HG03097 (cell line): ENCODE data around the gene CIAO2B.
"Not testable (repeated sequence)": the region's sequence is repeated elsewhere in the genome, so short reads cannot be mapped to it uniquely, and the experiment has no call there.

Source experiments
- ATAC-seq: cut with Tn5 transposase; IDR thresholded peaks from one replicate; pipeline ENCODE4 v1.9.1; 2021; ENCODE audit not compliant: unreplicated experiment, low FRiP score

CIAO2B gene

GRCh38 chr16:66939366-66939765, 5.2 kb upstream of the CIAO2B start:
- ATAC-seq, result no peak

GRCh38 chr16:66937725-66938337, 3.6 kb upstream of the CIAO2B start:
- no peak for ATAC-seq

- ATAC-seq, result no peak
Measured at GRCh38 chr16:66936889-66937554, 2.8 kb upstream of the CIAO2B start.

- ATAC-seq, result no peak
Measured at GRCh38 chr16:66936462-66936861, 2.3 kb upstream of the CIAO2B start.

GRCh38 chr16:66935314-66936011, 1.3 kb upstream of the CIAO2B start, which contains the start of gene CES2:
Gene CES2, plus strand, starts transcription at chr16:66935516. Its CDS starts 120 bp downstream, at chr16:66935636.
- no peak for ATAC-seq

- not testable (repeated sequence) for ATAC-seq
Measured at GRCh38 chr16:66934839-66935313, 674 bp upstream of the CIAO2B start.

- ATAC-seq, result no peak
Measured at GRCh38 chr16:66933776-66934137, 445 bp downstream of the CIAO2B start.

- ATAC-seq, result no peak
Measured at GRCh38 chr16:66932076-66932475, 2.1 kb downstream of the CIAO2B start.

- ATAC-seq, result no peak
Measured at GRCh38 chr16:66931665-66932064, 2.5 kb downstream of the CIAO2B start.

- no peak for ATAC-seq
Measured at GRCh38 chr16:66930189-66930588, 4.0 kb downstream of the CIAO2B start.

- ATAC-seq, result no peak
Measured at GRCh38 chr16:66928702-66929388, 5.4 kb downstream of the CIAO2B start.

GRCh38 chr16:66927918-66928649, 6.1 kb downstream of the CIAO2B start:
- no peak for ATAC-seq

- ATAC-seq, result no peak
Measured at GRCh38 chr16:66926961-66927436, 7.2 kb downstream of the CIAO2B start.

- ATAC-seq, result no peak
Measured at GRCh38 chr16:66926171-66926947, 7.8 kb downstream of the CIAO2B start.

- no peak for ATAC-seq
Measured at GRCh38 chr16:66925322-66925840, 8.8 kb downstream of the CIAO2B start, which contains the start of gene RRAD. Gene RRAD, minus strand, starts transcription at chr16:66925535. Its CDS starts 356 bp downstream, at chr16:66925179.

- no peak for ATAC-seq
Measured at GRCh38 chr16:66924527-66925321, 9.5 kb downstream of the CIAO2B start.

GRCh38 chr16:66923866-66924265, 10.3 kb downstream of the CIAO2B start:
- ATAC-seq, result no peak

- no peak for ATAC-seq
Measured at GRCh38 chr16:66923247-66923731, 10.9 kb downstream of the CIAO2B start.
